ENCODE measurements around the gene MAP3K12.
A peak's percentile ranks its signal among the peaks of the same experiment; 100 is the strongest.
"Not testable (repeated sequence)": the region's sequence is repeated elsewhere in the genome, so short reads cannot be mapped to it uniquely, and the experiment has no call there.

Gene MAP3K12

GRCh38 chr12:53466640-53467039, 32.6 kb downstream of the MAP3K12 start:
- DNase-seq, result no peak

- DNase-seq, result no peak
Observed at GRCh38 chr12:53465679-53466078, 33.6 kb downstream of the MAP3K12 start.

GRCh38 chr12:53464685-53465418, 34.4 kb downstream of the MAP3K12 start:
- no peak for DNase-seq

- DNase-seq, result no peak
Observed at GRCh38 chr12:53463802-53464560, 35.3 kb downstream of the MAP3K12 start.

GRCh38 chr12:53462935-53463334, 36.3 kb downstream of the MAP3K12 start:
- DNase-seq, result no peak

GRCh38 chr12:53461591-53461990, 37.7 kb downstream of the MAP3K12 start:
- no peak for DNase-seq

GRCh38 chr12:53461059-53461458, 38.2 kb downstream of the MAP3K12 start:
- DNase-seq, result no peak

GRCh38 chr12:53459097-53459496, 40.2 kb downstream of the MAP3K12 start:
- DNase-seq, result no peak

- DNase-seq, result no peak
Observed at GRCh38 chr12:53456654-53457366, 42.4 kb downstream of the MAP3K12 start.

GRCh38 chr12:53454707-53455106, 44.6 kb downstream of the MAP3K12 start:
- no peak for DNase-seq

- DNase-seq, result no peak
Observed at GRCh38 chr12:53453953-53454640, 45.2 kb downstream of the MAP3K12 start.

- peak; percentile 88 for DNase-seq
Observed at GRCh38 chr12:53452159-53453077, 46.8 kb downstream of the MAP3K12 start.

- DNase-seq, result peak; percentile 100
Observed at GRCh38 chr12:53451661-53452158, 47.5 kb downstream of the MAP3K12 start, which contains the start of gene PCBP2. PCBP2 (plus strand) TSS chr12:53452102; CDS start chr12:53454801, 2,699 bp downstream.

- DNase-seq, result no peak
Observed at GRCh38 chr12:53450936-53451335, 48.3 kb downstream of the MAP3K12 start.

- DNase-seq, result not testable (repeated sequence)
Observed at GRCh38 chr12:53444593-53445325, 54.5 kb downstream of the MAP3K12 start.

GRCh38 chr12:53443955-53444354, 55.3 kb downstream of the MAP3K12 start:
- DNase-seq, result no peak

GRCh38 chr12:53441040-53441833, 58.0 kb downstream of the MAP3K12 start, which contains the start of gene PRR13:
PRR13 (plus strand) TSS chr12:53441734; CDS start chr12:53442715, 981 bp downstream.
- DNase-seq, result peak; percentile 100

- not testable (repeated sequence) for DNase-seq
Observed at GRCh38 chr12:53439582-53439981, 59.7 kb downstream of the MAP3K12 start.

GRCh38 chr12:53435326-53435725, 63.9 kb downstream of the MAP3K12 start:
- DNase-seq, result not testable (repeated sequence)

GRCh38 chr12:53431187-53431586, 68.1 kb downstream of the MAP3K12 start:
- no peak for DNase-seq
